GM12878 (cell line): ENCODE data around the gene CACNA1A. TPM values are rescaled to one million over a fixed set of nuclear protein-coding genes. Genes with fewer than 3 reads are reported as not detected.

Source experiments
- ATAC-seq: fragments of 200-7000 bp; cut with Tn5 transposase; 3 replicates; pipeline ENCODE4 v1.9.1; 2020; ENCODE audit warnings: mild to moderate bottlenecking, moderate library complexity
- BruUV-seq: library from RNA; stranded (reverse); fragments of 400-500 nt; replicated peaks from 2 replicates; lab custom pipeline; 2021; lab: Mats Ljungman, UMichigan
- CTCF ChIA-PET: fragments of 300-600 bp; sonication (Branson Sonifier 250); formaldehyde crosslinking; extraction: SDS; loops from one replicate; lab custom pipeline; 2021; ENCODE audit warnings: inconsistent platforms; lab: Yijun Ruan, JAX
- POLR2A ChIA-PET: fragments of 350-600 bp; formaldehyde crosslinking; extraction: SDS; loops from one replicate; lab custom pipeline; 2021; ENCODE audit warnings: inconsistent platforms; lab: Charles Lee
- RAD21 ChIA-PET: fragments of 300-600 bp; sonication (Branson Sonifier 250); formaldehyde crosslinking; loops from one replicate; lab custom pipeline; 2023; ENCODE audit warnings: antibody characterized with exemption; ENCODE audit not compliant: unreplicated experiment; lab: Charles Lee
- SMC1A ChIA-PET: fragments of 300-600 bp; sonication (Branson Sonifier 250); formaldehyde crosslinking; loops from one replicate; lab custom pipeline; 2023; ENCODE audit not compliant: unreplicated experiment, uncharacterized antibody; lab: Charles Lee
- DNase-seq: peaks from one replicate; pipeline ENCODE4 v3.0.0-alpha.2; 2011; ENCODE audit warnings: low read depth, low spot score
- FAIRE-seq: peaks from 3 replicates; lab custom pipeline; 2011; peaks lifted over from hg19 to GRCh38; lab: Jason Lieb, UNC
- H2AFZ ChIP-seq: 2 replicates; pipeline ENCODE4 v1.6.0; 2011; ENCODE audit warnings: low read depth, low read length, control low read depth; ENCODE audit not compliant: control insufficient read depth
- H3K27ac ChIP-seq: 2 replicates; pipeline ENCODE4 v1.5.1; 2011; ENCODE audit warnings: control low read depth; ENCODE audit not compliant: control insufficient read depth, insufficient read depth
- H3K27me3 ChIP-seq, 2 experiments: replicated peaks in 1 of 2; 2 replicates each; pipeline versions ENCODE4 v1.6.0 to v1.6.1; 2011; ENCODE audit warnings: low read length in 1 of 2; ENCODE audit not compliant: control insufficient read depth in 2 of 2, insufficient read depth in 2 of 2
- H3K36me3 ChIP-seq, 2 experiments: 2 replicates each; pipeline ENCODE4 v1.5.1; 2011; ENCODE audit warnings: low read length in 1 of 2; ENCODE audit not compliant: control insufficient read depth in 2 of 2, insufficient read depth in 2 of 2
- H3K4me1 ChIP-seq: 2 replicates; pipeline ENCODE4 v1.6.1; 2011; ENCODE audit warnings: mild to moderate bottlenecking, low read length, moderate library complexity, mixed read lengths; ENCODE audit not compliant: control insufficient read depth, insufficient read depth
- H3K4me2 ChIP-seq: 2 replicates; pipeline ENCODE4 v1.6.0; 2011; ENCODE audit warnings: control low read depth; ENCODE audit not compliant: control insufficient read depth, insufficient read depth
- H3K4me3 ChIP-seq: fragments of 200-600 bp; sonication (generic); 2 replicates; pipeline ENCODE4 v1.5.1; 2016
- H3K79me2 ChIP-seq: 2 replicates; pipeline ENCODE4 v1.6.0; 2011; ENCODE audit warnings: low read length; ENCODE audit not compliant: control insufficient read depth, insufficient read depth
- H3K9ac ChIP-seq: 2 replicates; pipeline ENCODE4 v1.8.0; 2011; ENCODE audit warnings: low read length, control low read depth, mixed read lengths; ENCODE audit not compliant: control insufficient read depth, insufficient read depth
- H3K9me3 ChIP-seq: replicated peaks from 3 replicates; pipeline ENCODE4 v1.5.1; 2011; ENCODE audit warnings: mild to moderate bottlenecking, low read length; ENCODE audit not compliant: control insufficient read depth, insufficient read depth
- H4K20me1 ChIP-seq: 2 replicates; pipeline ENCODE4 v1.6.0; 2011; ENCODE audit not compliant: control insufficient read depth, insufficient read depth
- BCL11A ChIP-seq: IDR thresholded peaks from 2 replicates; pipeline ENCODE4 v1.6.1; 2011; ENCODE audit warnings: low read depth, low read length
- BHLHE40 ChIP-seq, 2 experiments: fragments of 450-650 bp in 1 of 2; IDR thresholded peaks; 2 replicates each; pipeline ENCODE4 v1.6.1; 2011 to 2017; ENCODE audit warnings: low read depth in 2 of 2, borderline replicate concordance in 1 of 2, improper control_type of control experiment in 1 of 2, low read length in 1 of 2, mild to moderate bottlenecking in 1 of 2
- CHD2 ChIP-seq: IDR thresholded peaks from 2 replicates; pipeline ENCODE4 v1.6.1; 2011; ENCODE audit warnings: low read depth, low read length, improper control_type of control experiment, borderline replicate concordance
- DPF2 ChIP-seq: fragments of 450-650 bp; IDR thresholded peaks from 2 replicates; pipeline ENCODE4 v1.6.1; 2017; ENCODE audit warnings: mild to moderate bottlenecking
- EP300 ChIP-seq, 2 experiments: fragments of 150-350 bp in 1 of 2; IDR thresholded peaks; 2 replicates each; pipeline ENCODE4 v1.6.1; 2011 to 2012; ENCODE audit warnings: low read depth in 2 of 2, low read length in 2 of 2, borderline replicate concordance in 1 of 2, improper control_type of control experiment in 1 of 2, inconsistent platforms in 1 of 2; ENCODE audit not compliant: control insufficient read depth in 1 of 2
- IKZF1 ChIP-seq: fragments of 450-650 bp; conservative IDR thresholded peaks from 2 replicates; pipeline ENCODE4 v1.6.1; 2017; ENCODE audit warnings: antibody characterized with exemption, mild to moderate bottlenecking
- IKZF2 ChIP-seq, 2 experiments: fragments of 450-650 bp; IDR thresholded peaks; 2 replicates each; pipeline ENCODE4 v1.6.1; 2017; ENCODE audit warnings: mild to moderate bottlenecking in 2 of 2, moderate library complexity in 2 of 2
- MEF2B ChIP-seq: fragments of 450-650 bp; IDR thresholded peaks from 2 replicates; pipeline ENCODE4 v1.6.1; 2018; ENCODE audit warnings: mild to moderate bottlenecking, moderate library complexity; ENCODE audit not compliant: partially characterized antibody, poor library complexity, severe bottlenecking
- MTA2 ChIP-seq: fragments of 450-650 bp; IDR thresholded peaks from 2 replicates; pipeline ENCODE4 v1.6.1; 2016; ENCODE audit warnings: low read depth, mild to moderate bottlenecking, moderate library complexity
- RFX5 ChIP-seq: IDR thresholded peaks from 2 replicates; pipeline ENCODE4 v1.6.1; 2011; ENCODE audit warnings: low read depth, low read length, improper control_type of control experiment
- WGBS: methylation state at CpG from one replicate; pipeline ENCODE4 v1.1.6; 2016; ENCODE audit warnings: low lambda C conversion rate; ENCODE audit not compliant: insufficient replicate concordance, insufficient coverage; ENCODE audit errors: missing lambda C conversion rate; 5-methylcytosine and 5-hydroxymethylcytosine counted together
- in situ Hi-C: fragments of 300-500 bp; cut with MboI; formaldehyde crosslinking; loops from 9 replicates; pipeline ENCODE4 v1.14.3; 2018; ENCODE audit warnings: mixed read lengths
- intact Hi-C: fragments of 100-400 bp; cut with micrococcal nuclease; formaldehyde crosslinking; loops from one replicate; pipeline ENCODE4 v1.14.2; 2022; ENCODE audit not compliant: unreplicated experiment
- polyA plus RNA-seq, 11 experiments: library from polyadenylated mRNA; depleted of rRNA in 4 of 11; unstranded in 6 of 11; stranded (reverse) in 5 of 11; fragments of >200 nt; fragmentation: Nextera tagmentation in 4 of 11; fragmentation: Illumina TruSeq in 1 of 11; extraction: Ambion mirVana in 4 of 11; extraction: Trizol in 1 of 11; gene quantifications; 1 replicate in 1 of 11; 2 replicates in 10 of 11; pipeline versions ENCODE4 v1.2.1 to v1.2.3, GENCODE V29; 2011 to 2016; ENCODE audit warnings: inconsistent platforms in 2 of 11, missing spikeins in 2 of 11, low read depth in 1 of 11
- total RNA-seq, 4 experiments: library from RNA; depleted of rRNA in 3 of 4; stranded (reverse); fragments of >200 nt in 3 of 4; fragmentation: Illumina TruSeq in 1 of 4; extraction: Trizol in 1 of 4; gene quantifications; 2 replicates each; pipeline versions ENCODE4 v1.2.1 to v1.2.3, GENCODE V29; 2013 to 2021

The CACNA1A gene
- total and polyA plus RNA-seq, 10 of the 15 experiments (the other 5 are each of a cell fraction or from before 2014, with no cell fraction given): 1.1 to 4.4 (median 2.5) TPM

- TF ChIP-seq RFX5: no peak
- TF ChIP-seq BCL11A: no peak
- TF ChIP-seq MEF2B: peak; percentile 83
- peak; percentile 55; the same call in 1 of the 2 replicates for TF ChIP-seq IKZF1
- 0 out of 2 replicates have a peak, but pooled peaks have one; percentile 13 for TF ChIP-seq MTA2
- TF ChIP-seq DPF2: 0 out of 2 replicates have a peak, but pooled peaks have one; percentile 24
- TF ChIP-seq IKZF2 (IDR thresholded peaks at IDR 0.05): peak in 1 of 2 experiments; percentile 24; a peak in 2 of 4 replicates
- TF ChIP-seq CHD2: peak; percentile 34; the same call in 1 of the 2 replicates
- TF ChIP-seq EP300 (IDR thresholded peaks at IDR 0.05; ENCODE audit: borderline replicate concordance in 1 of 2, control insufficient read depth in 1 of 2, low read depth in 2 of 2, low read length in 2 of 2): peak in 1 of 2 experiments; percentile 12; a peak in 1 of 4 replicates
- peak in 1 of 2 experiments; percentile 74; a peak in 2 of 4 replicates for TF ChIP-seq BHLHE40 (IDR thresholded peaks at IDR 0.05; ENCODE audit: borderline replicate concordance in 1 of 2, low read depth in 2 of 2, low read length in 1 of 2)
- intact Hi-C loops: no loop called here
- Histone ChIP-seq H4K20me1 (no peaks in the 10 kb centered on the region), H3K9me3 (no peaks in the 10 kb centered on the region; the same call in 2 of the 3 replicates), H3K4me2 (no peak overlapping the region), H3K27ac (no peak overlapping the region), H2AFZ (no peak overlapping the region), H3K27me3 (no peaks in the 10 kb centered on the region), H3K4me3 (no peak overlapping the region), H3K4me1 (peaks cover 6% of the 10 kb centered on the region), H3K79me2 (no peaks in the 10 kb centered on the region), H3K36me3 (no peaks in the 10 kb centered on the region), H3K9ac (no peak overlapping the region)
- in situ Hi-C loops: loop anchor here (25.0 kb wide), 1 partner anchor 781 kb away; the partner anchor contains the start of genes MISP3 and PALM3
- ChIA-PET RAD21 (interaction anchor here (0.6 to 1.3 kb wide), 3 partner anchors 86 to 580 kb away, joined by 3 to 6 read pairs (median 3); no protein-coding TSS in a partner anchor), CTCF (interaction anchor here (0.9 to 1.6 kb wide), 8 partner anchors 54 to 581 kb away, joined by 3 to 7 read pairs (median 4); no protein-coding TSS in a partner anchor), POLR2A (interaction anchor here (0.6 kb wide), 1 partner anchor 1703 kb away, joined by 3 read pairs; no protein-coding TSS in a partner anchor), SMC1A (interaction anchor here (0.7 to 1.6 kb wide), 4 partner anchors 87 to 502 kb away, joined by 3 to 4 read pairs (median 3); no protein-coding TSS in a partner anchor)
- 2% methylated on average over 24 of the region's 24 CpGs for WGBS
- no TSS peak for BruUV-seq
- ATAC-seq (0 out of 3 replicates have a peak, but pooled peaks have one; percentile 14), DNase-seq (no peak), FAIRE-seq (no peak)
Observed at GRCh38 chr19:13281567-13282291, 224.6 kb downstream of the CACNA1A start.
